Neuronal stem cell (in vitro differentiated cells): ENCODE results near the gene PPP1R2B.
"Not testable (repeated sequence)": the region's sequence is repeated elsewhere in the genome, so short reads cannot be mapped to it uniquely, and the experiment has no call there.

ENCODE experiments used
- DNase-seq: peaks from one replicate; pipeline ENCODE4 v3.0.0-alpha.2; 2013; ENCODE audit warnings: low spot score
- H2AFZ ChIP-seq: one replicate; pipeline ENCODE4 v1.6.1; 2013; ENCODE audit warnings: mild to moderate bottlenecking, low read length, inconsistent platforms
- H2AK5ac ChIP-seq: 2 replicates; pipeline ENCODE4 v1.6.1; 2013; ENCODE audit warnings: low read depth, mild to moderate bottlenecking, inconsistent platforms, low read length, moderate library complexity, mixed read lengths
- H2BK120ac ChIP-seq: 2 replicates; pipeline ENCODE4 v1.6.1; 2013; ENCODE audit warnings: low read depth, mild to moderate bottlenecking, inconsistent platforms, low read length, moderate library complexity, mixed read lengths
- H2BK12ac ChIP-seq: one replicate; pipeline ENCODE4 v1.6.1; 2013; ENCODE audit warnings: low read length, inconsistent platforms
- H2BK15ac ChIP-seq: 2 replicates; pipeline ENCODE4 v1.6.1; 2013; ENCODE audit warnings: mild to moderate bottlenecking, low read length, inconsistent platforms, mixed read lengths
- H2BK5ac ChIP-seq: one replicate; pipeline ENCODE4 v1.6.1; 2013; ENCODE audit warnings: inconsistent platforms, mild to moderate bottlenecking, low read length, moderate library complexity
- H3K14ac ChIP-seq: one replicate; pipeline ENCODE4 v1.6.1; 2013; ENCODE audit warnings: low read length, inconsistent platforms
- H3K18ac ChIP-seq: 2 replicates; pipeline ENCODE4 v1.6.1; 2013; ENCODE audit warnings: low read length, inconsistent platforms
- H3K23ac ChIP-seq: 2 replicates; pipeline ENCODE4 v1.6.1; 2013; ENCODE audit warnings: low read depth, mild to moderate bottlenecking, mixed read lengths, low read length, inconsistent platforms; ENCODE audit not compliant: poor library complexity
- H3K27ac ChIP-seq: replicated peaks from 3 replicates; pipeline ENCODE4 v1.5.1; 2013; ENCODE audit warnings: low read length, inconsistent platforms
- H3K27me3 ChIP-seq, 3 experiments: 2 replicates each; pipeline ENCODE4 v1.6.1; 2013; ENCODE audit warnings: low read length in 3 of 3, mild to moderate bottlenecking in 2 of 3, inconsistent platforms in 1 of 3, low read depth in 1 of 3, mixed read lengths in 1 of 3, moderate library complexity in 1 of 3; ENCODE audit not compliant: control insufficient read depth in 3 of 3, insufficient read depth in 3 of 3
- H3K36me3 ChIP-seq, 2 donors: replicated peaks in 1 of 2; 2 replicates each; pipeline ENCODE4 v1.6.1; 2013; ENCODE audit warnings: low read length in 2 of 2; ENCODE audit not compliant: control insufficient read depth in 2 of 2, insufficient read depth in 2 of 2
- H3K4ac ChIP-seq: 2 replicates; pipeline ENCODE4 v1.6.1; 2013; ENCODE audit warnings: inconsistent platforms, mild to moderate bottlenecking, low read length, moderate library complexity
- H3K4me1 ChIP-seq, 2 donors: 1 replicate in 1 of 2; 2 replicates in 1 of 2; pipeline ENCODE4 v1.6.1; 2013; ENCODE audit warnings: low read length in 2 of 2, low read depth in 1 of 2; ENCODE audit not compliant: control insufficient read depth in 2 of 2, insufficient read depth in 1 of 2
- H3K4me2 ChIP-seq: one replicate; pipeline ENCODE4 v1.6.1; 2013; ENCODE audit warnings: mild to moderate bottlenecking, low read length, inconsistent platforms; ENCODE audit not compliant: insufficient read depth, poor library complexity, severe bottlenecking
- H3K4me3 ChIP-seq, 2 donors: 2 replicates each; pipeline ENCODE4 v1.5.1; 2013; ENCODE audit warnings: low read length in 2 of 2, mild to moderate bottlenecking in 2 of 2, inconsistent platforms in 1 of 2, moderate library complexity in 1 of 2
- H3K79me1 ChIP-seq: one replicate; pipeline ENCODE4 v1.6.1; 2013; ENCODE audit warnings: low read depth, mild to moderate bottlenecking, inconsistent platforms, low read length, moderate library complexity
- H3K9ac ChIP-seq: one replicate; pipeline ENCODE4 v1.6.1; 2013; ENCODE audit warnings: mild to moderate bottlenecking, low read depth, low read length, inconsistent platforms; ENCODE audit not compliant: poor library complexity
- H3K9me3 ChIP-seq, 2 donors: replicated peaks in 1 of 2; 2 replicates each; pipeline versions ENCODE3 to v1.6.1; 2013; ENCODE audit warnings: low read length in 2 of 2, mild to moderate bottlenecking in 2 of 2, inconsistent platforms in 1 of 2, low read depth in 1 of 2, mixed read lengths in 1 of 2, moderate library complexity in 1 of 2; ENCODE audit not compliant: control insufficient read depth in 2 of 2, insufficient read depth in 1 of 2
- H4K8ac ChIP-seq: one replicate; pipeline ENCODE4 v1.6.1; 2013; ENCODE audit warnings: low read depth, mild to moderate bottlenecking, inconsistent platforms, low read length, moderate library complexity
- H4K91ac ChIP-seq: one replicate; pipeline ENCODE4 v1.6.1; 2013; ENCODE audit warnings: low read length, low read depth, mild to moderate bottlenecking, inconsistent platforms; ENCODE audit not compliant: poor library complexity
- WGBS, 2 donors: extraction: QIAGEN DNeasy Blood & Tissue Kit; methylation state at CpG; one replicate each; pipeline ENCODE4 v1.1.7; 2013; ENCODE audit warnings: missing lambda C conversion rate in 2 of 2, mixed read lengths in 1 of 2; ENCODE audit not compliant: insufficient read length in 2 of 2, insufficient replicate concordance in 1 of 2; ENCODE audit errors: extremely low coverage in 2 of 2; 5-methylcytosine and 5-hydroxymethylcytosine counted together

The PPP1R2B gene

GRCh38 chr5:156853055-156853454 is 3.0 kb downstream of the PPP1R2B start:
- not testable (repeated sequence) for H3K4me2 ChIP-seq, H3K27me3 ChIP-seq, H3K18ac ChIP-seq, H2AK5ac ChIP-seq, H3K36me3 ChIP-seq, H3K14ac ChIP-seq, H4K8ac ChIP-seq, H2AFZ ChIP-seq, H3K4me1 ChIP-seq, H3K79me1 ChIP-seq, H2BK15ac ChIP-seq, H3K9ac ChIP-seq, H3K9me3 ChIP-seq, H3K23ac ChIP-seq, H3K4me3 ChIP-seq, DNase-seq, H3K27ac ChIP-seq, H2BK12ac ChIP-seq, H2BK5ac ChIP-seq, H2BK120ac ChIP-seq, H3K4ac ChIP-seq, H4K91ac ChIP-seq
- no CpG with 5 or more reads among the region's 2 CpGs for WGBS, 2 donors

DNA sequence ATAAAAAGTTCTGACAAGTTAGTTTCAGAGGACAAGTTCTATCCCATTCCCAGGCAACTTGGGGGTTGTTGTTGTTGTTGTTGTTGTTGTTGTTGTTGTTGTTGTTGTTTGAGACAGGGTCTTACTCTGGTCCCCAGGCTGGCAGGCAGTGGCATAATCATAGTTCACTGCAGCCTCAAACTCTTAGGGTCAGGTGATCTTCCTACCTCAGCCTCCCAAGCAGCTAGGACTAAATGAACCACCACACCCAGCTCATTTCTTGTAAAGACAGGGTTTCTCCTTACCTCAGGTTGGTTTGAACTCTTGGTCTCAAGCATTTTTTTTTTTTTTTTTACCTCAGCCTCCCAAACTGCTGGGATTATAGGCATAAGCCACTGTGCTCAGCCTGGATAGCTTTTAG is 15.3 kb downstream of the PPP1R2B start:
- Histone ChIP-seq H3K9ac (no peak overlapping the region), H3K14ac (no peak overlapping the region), H2BK5ac (no peak overlapping the region), H2BK12ac (no peak overlapping the region), H3K27ac (no peak overlapping the region), H3K23ac (no peak overlapping the region), H3K4ac (no peak overlapping the region), H2AFZ (no peak overlapping the region), H3K36me3 (no peaks in the 10 kb centered on the region), H3K4me1 (no peaks in the 10 kb centered on the region), H3K4me3 (no peak overlapping the region), H4K91ac (no peak overlapping the region), H2AK5ac (no peak overlapping the region), H3K27me3 (no peaks in the 10 kb centered on the region), H2BK15ac (no peak overlapping the region), H3K4me2 (no peak overlapping the region), H3K18ac (no peak overlapping the region), H3K79me1 (no peaks in the 10 kb centered on the region), H3K9me3 (no peaks in the 10 kb centered on the region), H2BK120ac (no peak overlapping the region), H4K8ac (no peak overlapping the region)
- DNase-seq, result no peak

GRCh38 chr5:156870498-156870839 is 20.4 kb downstream of the PPP1R2B start:
- no peak overlapping the region for H3K4me2 ChIP-seq
- H4K91ac ChIP-seq, result no peak overlapping the region
- no peak overlapping the region for H3K18ac ChIP-seq
- no peak overlapping the region for H3K27ac ChIP-seq
- no peak overlapping the region for H3K14ac ChIP-seq
- no peak overlapping the region for H4K8ac ChIP-seq
- DNase-seq, result no peak
- H3K9me3 ChIP-seq, result no peaks in the 10 kb centered on the region
- H2BK12ac ChIP-seq, result no peak overlapping the region
- no peaks in the 10 kb centered on the region for H3K4me1 ChIP-seq
- H3K9ac ChIP-seq, result no peak overlapping the region
- no peaks in the 10 kb centered on the region for H3K36me3 ChIP-seq
- H3K79me1 ChIP-seq, result no peaks in the 10 kb centered on the region
- H3K27me3 ChIP-seq, result no peaks in the 10 kb centered on the region
- H3K4me3 ChIP-seq, result no peak overlapping the region
- no peak overlapping the region for H2AK5ac ChIP-seq
- H2BK120ac ChIP-seq, result no peak overlapping the region
- no CpG with 5 or more reads among the region's 1 CpG for WGBS, 2 donors
- no peak overlapping the region for H2AFZ ChIP-seq
- H3K23ac ChIP-seq, result no peak overlapping the region
- no peak overlapping the region for H2BK5ac ChIP-seq
- no peak overlapping the region for H3K4ac ChIP-seq
- H2BK15ac ChIP-seq, result no peak overlapping the region

GRCh38 chr5:156871212-156871611 is 21.1 kb downstream of the PPP1R2B start:
- no peak overlapping the region for H3K18ac ChIP-seq
- H3K27ac ChIP-seq, result no peak overlapping the region
- no peak for DNase-seq
- H3K79me1 ChIP-seq, result no peaks in the 10 kb centered on the region
- H3K4ac ChIP-seq, result no peak overlapping the region
- H3K14ac ChIP-seq, result no peak overlapping the region
- H3K9me3 ChIP-seq, result no peaks in the 10 kb centered on the region
- H3K9ac ChIP-seq, result no peak overlapping the region
- H2BK15ac ChIP-seq, result no peak overlapping the region
- H2BK5ac ChIP-seq, result no peak overlapping the region
- no peaks in the 10 kb centered on the region for H3K27me3 ChIP-seq
- no CpG with 5 or more reads among the region's 1 CpG for WGBS, 2 donors
- no peak overlapping the region for H2AK5ac ChIP-seq
- no peak overlapping the region for H4K91ac ChIP-seq
- H3K4me2 ChIP-seq, result no peak overlapping the region
- no peak overlapping the region for H2AFZ ChIP-seq
- no peak overlapping the region for H3K23ac ChIP-seq
- H4K8ac ChIP-seq, result no peak overlapping the region
- no peak overlapping the region for H2BK12ac ChIP-seq
- H3K4me3 ChIP-seq, result no peak overlapping the region
- H3K36me3 ChIP-seq, result no peaks in the 10 kb centered on the region
- no peaks in the 10 kb centered on the region for H3K4me1 ChIP-seq
- H2BK120ac ChIP-seq, result no peak overlapping the region
